ENCODE results near the gene ERC2. TPM values are rescaled to one million over a fixed set of nuclear protein-coding genes. Genes with fewer than 3 reads are reported as not detected.

The ERC2 gene
- total RNA-seq, 3 donors from 2014 or later (not counting 1 experiment from before 2014, with no cell fraction given), result not detected

DNA sequence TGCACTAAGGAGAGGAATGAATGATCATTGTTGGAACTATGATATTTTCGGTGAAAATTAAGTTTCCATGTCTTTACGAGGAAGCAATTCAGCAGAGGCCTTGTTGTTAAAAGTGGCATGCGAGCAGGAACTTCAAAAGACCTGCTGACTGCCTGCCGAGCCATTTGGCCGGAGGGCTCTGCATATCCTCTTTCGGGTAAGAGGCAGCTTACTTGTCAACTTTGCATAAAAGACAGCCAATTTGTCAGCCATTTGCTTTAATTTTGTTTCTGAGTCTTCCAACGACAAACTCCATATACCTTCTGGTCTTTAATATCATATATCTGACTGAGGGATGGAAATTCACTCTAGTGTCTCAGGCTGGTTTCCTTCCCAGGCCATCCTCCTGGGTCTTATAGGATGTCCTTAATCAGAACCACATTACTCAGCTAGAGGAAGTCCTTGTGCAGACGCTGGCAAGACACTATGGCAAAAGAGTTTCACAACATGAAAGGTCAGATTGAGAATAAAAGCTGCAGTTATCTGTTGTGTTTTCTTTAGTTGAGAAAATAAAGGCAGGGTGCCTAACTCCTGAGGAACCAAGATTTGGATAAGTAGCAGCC is 852.5 kb downstream of the ERC2 start:
- no peak overlapping the region for H3K4me3 Mint-ChIP-seq
- H3K9me3 Mint-ChIP-seq, result no peaks in the 10 kb centered on the region
- 75% methylated on average over 7 of the region's 8 CpGs for WGBS (ENCODE audit: insufficient coverage)
- H3K4me1 ChIP-seq (ENCODE audit: control insufficient read depth, insufficient read depth, low read length), result no peaks in the 10 kb centered on the region
- H3K27me3 ChIP-seq (ENCODE audit: control insufficient read depth, insufficient read depth, low read length), result no peaks in the 10 kb centered on the region
- H3K36me3 Mint-ChIP-seq, result no peaks in the 10 kb centered on the region
- TF ChIP-seq CTCF (IDR thresholded peaks at IDR 0.05), result no peak
- H3K36me3 ChIP-seq (ENCODE audit: control insufficient read depth, insufficient read depth, low read length), result no peaks in the 10 kb centered on the region
- H3K27ac ChIP-seq (ENCODE audit: low read length), result no peak overlapping the region
- DNase-seq (no peak), ATAC-seq (no peak)
- intact Hi-C loops (cut with micrococcal nuclease), result no loop called here
- H3K9me3 ChIP-seq (ENCODE audit: control insufficient read depth, insufficient read depth, low read length), result no peaks in the 10 kb centered on the region
- H3K27me3 Mint-ChIP-seq (ENCODE audit: low read depth in 2 of 2), result peaks cover 0 to 6% of the 10 kb centered on the region in 2 donors
- H3K4me3 ChIP-seq (ENCODE audit: low read length), result no peak overlapping the region
- peaks cover 0 to under 1% of the 10 kb centered on the region in 2 donors for H3K4me1 Mint-ChIP-seq
- H3K27ac Mint-ChIP-seq, result no peak overlapping the region

GRCh38 chr3:55615039-55615693 is 853.1 kb downstream of the ERC2 start:
- H3K36me3 ChIP-seq (ENCODE audit: control insufficient read depth, insufficient read depth, low read length), result no peaks in the 10 kb centered on the region
- WGBS (ENCODE audit: insufficient coverage), result 91% methylated on average over 2 of the region's 4 CpGs
- no peak for ATAC-seq
- H3K27me3 ChIP-seq (ENCODE audit: control insufficient read depth, insufficient read depth, low read length), result no peaks in the 10 kb centered on the region
- Mint-ChIP-seq H3K27me3 (ENCODE audit: low read depth in 2 of 2) (no peaks in the 10 kb centered on the region), H3K4me3 (no peak overlapping the region), H3K9me3 (no peaks in the 10 kb centered on the region), H3K36me3 (no peaks in the 10 kb centered on the region), H3K4me1 (no peaks in the 10 kb centered on the region), H3K27ac (no peak overlapping the region)
- H3K4me3 ChIP-seq (ENCODE audit: low read length), result no peak overlapping the region
- TF ChIP-seq CTCF (IDR thresholded peaks at IDR 0.05), result no peak
- H3K9me3 ChIP-seq (ENCODE audit: control insufficient read depth, insufficient read depth, low read length), result no peaks in the 10 kb centered on the region
- no peak for DNase-seq
- intact Hi-C loops (cut with micrococcal nuclease), result no loop called here
- no peaks in the 10 kb centered on the region for H3K4me1 ChIP-seq (ENCODE audit: control insufficient read depth, insufficient read depth, low read length)
- no peak overlapping the region for H3K27ac ChIP-seq (ENCODE audit: low read length)

DNA sequence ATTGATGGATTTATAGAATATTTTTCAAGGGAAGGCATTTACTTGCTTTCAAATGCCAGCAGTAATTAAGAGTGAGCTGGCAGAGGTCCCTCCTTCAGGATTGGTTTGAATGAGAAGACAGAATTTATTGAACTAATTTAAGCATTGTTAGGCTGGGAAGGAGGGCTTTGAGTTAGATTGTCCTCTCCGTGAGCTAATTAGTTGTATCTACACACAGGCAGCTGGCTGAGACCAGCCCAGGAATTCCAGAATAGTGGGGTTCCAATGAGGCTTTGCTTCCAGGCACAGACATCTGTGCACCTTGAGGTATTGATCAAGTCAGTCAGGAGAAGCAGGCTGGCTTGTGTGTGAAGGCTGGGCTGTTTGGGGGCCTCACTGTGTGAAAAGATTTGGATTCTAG is 857.1 kb downstream of the ERC2 start:
- 92% methylated on average over 1 of the region's 1 CpG for whole genome bisulfite sequencing (ENCODE audit: insufficient coverage)
- Histone ChIP-seq H3K27ac (ENCODE audit: low read length) (no peak overlapping the region), H3K36me3 (ENCODE audit: control insufficient read depth, insufficient read depth, low read length) (no peaks in the 10 kb centered on the region), H3K9me3 (ENCODE audit: control insufficient read depth, insufficient read depth, low read length) (peaks cover 3% of the 10 kb centered on the region), H3K4me3 (ENCODE audit: low read length) (no peak overlapping the region), H3K4me1 (ENCODE audit: control insufficient read depth, insufficient read depth, low read length) (no peaks in the 10 kb centered on the region), H3K27me3 (ENCODE audit: control insufficient read depth, insufficient read depth, low read length) (no peaks in the 10 kb centered on the region)
- DNase-seq (no peak), ATAC-seq (no peak)
- Mint-ChIP-seq H3K9me3 (no peaks in the 10 kb centered on the region), H3K27me3 (ENCODE audit: low read depth in 2 of 2) (no peaks in the 10 kb centered on the region), H3K27ac (no peak overlapping the region), H3K36me3 (no peaks in the 10 kb centered on the region), H3K4me1 (no peaks in the 10 kb centered on the region), H3K4me3 (no peak overlapping the region)
- TF ChIP-seq CTCF (IDR thresholded peaks at IDR 0.05), result no peak
- intact Hi-C loops (cut with micrococcal nuclease), result no loop called here

All from natural killer cell (primary cell).